ENCODE measurements around the gene WFDC2. TPM values are rescaled to one million over a fixed set of nuclear protein-coding genes. Genes with fewer than 3 reads are reported as not detected.

WFDC2 gene
- total and polyA plus RNA-seq, 2 experiments from 2014 or later: 28.0 to 155 TPM

- TF ChIP-seq ETS1 (IDR thresholded peaks at IDR 0.05) (no peak), JUNB (IDR thresholded peaks at IDR 0.05; ENCODE audit: unreplicated experiment) (no peak), ZNF331 (CRISPR knock-in tag; IDR thresholded peaks at IDR 0.05; ENCODE audit: low read depth) (no peak)
These were observed 33.9 kb downstream of the WFDC2 start (continued) for GRCh38 chr20:45503403-45503802.

GRCh38 chr20:45506398-45506797 lies 36.8 kb downstream of the WFDC2 start:
- Histone ChIP-seq H3K27ac (ENCODE audit: low read depth) (no peak overlapping the region), H3K79me2 (replicated peaks; ENCODE audit: insufficient read depth) (no peaks in the 10 kb centered on the region), H3K36me3 (ENCODE audit: insufficient read depth) (no peaks in the 10 kb centered on the region), H3K4me1 (ENCODE audit: insufficient read depth) (no peaks in the 10 kb centered on the region), H3K4me2 (no peak overlapping the region), H4K20me1 (replicated peaks; ENCODE audit: insufficient read depth) (no peaks in the 10 kb centered on the region), H3K9me2 (ENCODE audit: insufficient read depth) (no peaks in the 10 kb centered on the region), H2AFZ (no peak overlapping the region), H3K4me3 (no peak overlapping the region), H3K27me3 (ENCODE audit: insufficient read depth) (no peaks in the 10 kb centered on the region), H3F3A (replicated peaks; ENCODE audit: low read depth) (no peaks in the 10 kb centered on the region)
- TF ChIP-seq EZH2 (IDR thresholded peaks at IDR 0.05; ENCODE audit: low read depth, unreplicated experiment): no peak
- H3K9me3 Mint-ChIP-seq: no peaks in the 10 kb centered on the region
- H3K4me1 Mint-ChIP-seq: no peaks in the 10 kb centered on the region
- H3K27me3 Mint-ChIP-seq (ENCODE audit: insufficient read depth, low read depth, poor library complexity): peaks cover 3% of the 10 kb centered on the region
- no peak for DNase-seq (ENCODE audit: low spot score)
- no peak for ATAC-seq
- H3K36me3 Mint-ChIP-seq (ENCODE audit: low read depth): no peaks in the 10 kb centered on the region
- no peak overlapping the region for H3K4me3 Mint-ChIP-seq
- no peak overlapping the region for H3K27ac Mint-ChIP-seq

- no peaks in the 10 kb centered on the region for H3K27me3 ChIP-seq (ENCODE audit: insufficient read depth)
- Mint-ChIP-seq H3K4me1 (no peaks in the 10 kb centered on the region), H3K36me3 (ENCODE audit: low read depth) (no peaks in the 10 kb centered on the region), H3K9me3 (no peaks in the 10 kb centered on the region), H3K27me3 (ENCODE audit: insufficient read depth, low read depth, poor library complexity) (peaks cover 3% of the 10 kb centered on the region), H3K27ac (no peak overlapping the region), H3K4me3 (no peak overlapping the region)
- no peak for ATAC-seq
- H4K20me1 ChIP-seq (replicated peaks; ENCODE audit: insufficient read depth): no peaks in the 10 kb centered on the region
- no peaks in the 10 kb centered on the region for H3K36me3 ChIP-seq (ENCODE audit: insufficient read depth)
- no peak for DNase-seq (ENCODE audit: low spot score)
- no peak overlapping the region for H3K27ac ChIP-seq (ENCODE audit: low read depth)
- H2AFZ ChIP-seq: no peak overlapping the region
- no peaks in the 10 kb centered on the region for H3K79me2 ChIP-seq (replicated peaks; ENCODE audit: insufficient read depth)
- no peak for TF ChIP-seq EZH2phosphoT487 (IDR thresholded peaks at IDR 0.05; ENCODE audit: unreplicated experiment)
- no peak for TF ChIP-seq ZNF331 (CRISPR knock-in tag; IDR thresholded peaks at IDR 0.05; ENCODE audit: low read depth)
- no peak for TF ChIP-seq EZH2 (IDR thresholded peaks at IDR 0.05; ENCODE audit: low read depth, unreplicated experiment)
- 0 out of 2 replicates have a peak, but pooled peaks cover 4% of the 10 kb centered on the region for H3K9me2 ChIP-seq (ENCODE audit: insufficient read depth)
- H3K4me1 ChIP-seq (ENCODE audit: insufficient read depth): no peaks in the 10 kb centered on the region
- H3K4me3 ChIP-seq: no peak overlapping the region
- no peaks in the 10 kb centered on the region for H3F3A ChIP-seq (replicated peaks; ENCODE audit: low read depth)
- H3K4me2 ChIP-seq: no peak overlapping the region
These were observed 37.7 kb downstream of the WFDC2 start for GRCh38 chr20:45507011-45507820.

All from GM23338 (cell line).